Upper lobe of left lung (tissue), 4 donors: ENCODE measurements around the gene LYPD6B.

Source experiments
- EP300 ChIP-seq, 4 donors: sonication (generic); formaldehyde crosslinking; IDR thresholded peaks; one replicate each; pipeline ENCODE4 v1.5.1; 2017; ENCODE audit warnings: antibody characterized with exemption in 4 of 4, control low read depth in 2 of 4
- POLR2AphosphoS5 ChIP-seq, 2 donors: sonication (generic); formaldehyde crosslinking; IDR thresholded peaks; one replicate each; pipeline ENCODE4 v1.5.1; 2017; ENCODE audit warnings: antibody characterized with exemption in 2 of 2
- TF ChIP-seq, protein P1 (sequence below), 6 experiments: fragments of 450-650 bp in 4 of 6; fragments of 200-600 bp in 2 of 6; sonication (generic) in 2 of 6; IDR thresholded peaks; one replicate each; pipeline ENCODE4 v1.5.1; 2016 to 2019; ENCODE audit warnings: antibody characterized with exemption in 6 of 6

DNA sequence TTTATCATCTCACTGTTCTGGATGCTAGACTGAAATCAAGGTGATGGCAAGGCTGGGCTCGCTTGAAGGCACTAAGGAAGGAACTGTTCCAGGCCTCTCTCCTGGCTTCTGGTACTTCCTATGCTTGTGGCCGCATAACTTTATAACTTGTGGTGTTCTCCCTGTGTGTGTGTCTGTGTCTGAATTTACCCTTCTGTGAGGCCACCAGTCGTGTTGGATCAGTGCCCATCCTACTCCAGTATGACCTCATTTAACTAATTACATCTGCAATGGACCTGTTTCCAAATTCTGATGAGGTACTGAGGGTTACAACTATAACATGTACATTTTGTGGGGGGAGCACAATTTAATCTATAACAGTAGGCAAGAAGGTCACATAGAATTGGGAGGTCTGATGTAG lies 41.6 kb downstream of the LYPD6B start:
- TF ChIP-seq, protein P1, sequence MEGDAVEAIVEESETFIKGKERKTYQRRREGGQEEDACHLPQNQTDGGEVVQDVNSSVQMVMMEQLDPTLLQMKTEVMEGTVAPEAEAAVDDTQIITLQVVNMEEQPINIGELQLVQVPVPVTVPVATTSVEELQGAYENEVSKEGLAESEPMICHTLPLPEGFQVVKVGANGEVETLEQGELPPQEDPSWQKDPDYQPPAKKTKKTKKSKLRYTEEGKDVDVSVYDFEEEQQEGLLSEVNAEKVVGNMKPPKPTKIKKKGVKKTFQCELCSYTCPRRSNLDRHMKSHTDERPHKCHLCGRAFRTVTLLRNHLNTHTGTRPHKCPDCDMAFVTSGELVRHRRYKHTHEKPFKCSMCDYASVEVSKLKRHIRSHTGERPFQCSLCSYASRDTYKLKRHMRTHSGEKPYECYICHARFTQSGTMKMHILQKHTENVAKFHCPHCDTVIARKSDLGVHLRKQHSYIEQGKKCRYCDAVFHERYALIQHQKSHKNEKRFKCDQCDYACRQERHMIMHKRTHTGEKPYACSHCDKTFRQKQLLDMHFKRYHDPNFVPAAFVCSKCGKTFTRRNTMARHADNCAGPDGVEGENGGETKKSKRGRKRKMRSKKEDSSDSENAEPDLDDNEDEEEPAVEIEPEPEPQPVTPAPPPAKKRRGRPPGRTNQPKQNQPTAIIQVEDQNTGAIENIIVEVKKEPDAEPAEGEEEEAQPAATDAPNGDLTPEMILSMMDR (IDR thresholded peaks at IDR 0.05): no peak
- no peak for TF ChIP-seq EP300 (IDR thresholded peaks at IDR 0.05)
- no peak for TF ChIP-seq POLR2AphosphoS5 (IDR thresholded peaks at IDR 0.05)
